Mesendoderm (in vitro differentiated cells): ENCODE results near the gene SYTL4.
A peak's percentile ranks its signal among the peaks of the same experiment; 100 is the strongest.

Experiments
- DNase-seq: peaks from one replicate; pipeline ENCODE4 v3.0.0; 2013
- H2AK5ac ChIP-seq: 2 replicates; pipeline ENCODE4 v1.6.1; 2013; ENCODE audit warnings: low read length, inconsistent platforms
- H2BK120ac ChIP-seq: 2 replicates; pipeline ENCODE4 v1.6.1; 2013; ENCODE audit warnings: low read depth, mild to moderate bottlenecking, low read length, moderate library complexity, mixed read lengths
- H2BK15ac ChIP-seq: replicated peaks from 2 replicates; pipeline ENCODE4 v1.6.1; 2013; ENCODE audit warnings: low read depth, mild to moderate bottlenecking, moderate library complexity
- H2BK5ac ChIP-seq: 2 replicates; pipeline ENCODE4 v1.6.1; 2013; ENCODE audit warnings: low read length, inconsistent platforms
- H3K18ac ChIP-seq: 2 replicates; pipeline ENCODE4 v1.6.1; 2013; ENCODE audit warnings: mild to moderate bottlenecking, low read length, mixed read lengths
- H3K23ac ChIP-seq: one replicate; pipeline ENCODE4 v1.6.1; 2013; ENCODE audit warnings: low read length
- H3K27ac ChIP-seq: 2 replicates; pipeline ENCODE4 v1.5.1; 2013; ENCODE audit warnings: low read depth, mild to moderate bottlenecking, inconsistent platforms, low read length, moderate library complexity
- H3K27me3 ChIP-seq: 2 replicates; pipeline ENCODE4 v1.6.1; 2013; ENCODE audit warnings: low read length, control low read depth, mild to moderate bottlenecking, inconsistent platforms; ENCODE audit not compliant: insufficient read depth, poor library complexity
- H3K36me3 ChIP-seq: 2 replicates; pipeline ENCODE4 v1.6.1; 2013; ENCODE audit warnings: low read length, inconsistent platforms; ENCODE audit not compliant: control insufficient read depth, insufficient read depth
- H3K4ac ChIP-seq: one replicate; pipeline ENCODE4 v1.6.1; 2013; ENCODE audit warnings: low read depth, mild to moderate bottlenecking, low read length, moderate library complexity
- H3K4me1 ChIP-seq: 2 replicates; pipeline ENCODE4 v1.6.1; 2013; ENCODE audit warnings: low read depth, low read length, inconsistent platforms; ENCODE audit not compliant: control insufficient read depth
- H3K4me2 ChIP-seq: 2 replicates; pipeline ENCODE4 v1.6.1; 2013; ENCODE audit warnings: low read length
- H3K4me3 ChIP-seq: 2 replicates; pipeline ENCODE4 v1.5.1; 2013; ENCODE audit warnings: mild to moderate bottlenecking, low read length
- H3K56ac ChIP-seq: one replicate; pipeline ENCODE4 v1.6.1; 2013; ENCODE audit warnings: low read length
- H3K79me1 ChIP-seq: 2 replicates; pipeline ENCODE4 v1.6.1; 2013; ENCODE audit warnings: low read length, inconsistent platforms
- H3K79me2 ChIP-seq: 2 replicates; pipeline ENCODE4 v1.6.1; 2013; ENCODE audit warnings: mild to moderate bottlenecking, low read length; ENCODE audit not compliant: control insufficient read depth, insufficient read depth
- H3K9ac ChIP-seq: 2 replicates; pipeline ENCODE4 v1.6.1; 2013; ENCODE audit warnings: low read length, inconsistent platforms
- H4K5ac ChIP-seq: one replicate; pipeline ENCODE4 v1.6.1; 2013; ENCODE audit warnings: low read length
- H4K8ac ChIP-seq: one replicate; pipeline ENCODE4 v1.6.1; 2013; ENCODE audit warnings: low read depth, mild to moderate bottlenecking, control low read depth, low read length, moderate library complexity
- WGBS: extraction: QIAGEN DNeasy Blood & Tissue Kit; methylation state at CpG from one replicate; pipeline ENCODE4 v1.1.7; 2013; ENCODE audit warnings: low lambda C conversion rate, missing lambda C conversion rate; ENCODE audit not compliant: insufficient coverage; ENCODE audit errors: extremely low coverage; 5-methylcytosine and 5-hydroxymethylcytosine counted together

SYTL4 gene

DNA sequence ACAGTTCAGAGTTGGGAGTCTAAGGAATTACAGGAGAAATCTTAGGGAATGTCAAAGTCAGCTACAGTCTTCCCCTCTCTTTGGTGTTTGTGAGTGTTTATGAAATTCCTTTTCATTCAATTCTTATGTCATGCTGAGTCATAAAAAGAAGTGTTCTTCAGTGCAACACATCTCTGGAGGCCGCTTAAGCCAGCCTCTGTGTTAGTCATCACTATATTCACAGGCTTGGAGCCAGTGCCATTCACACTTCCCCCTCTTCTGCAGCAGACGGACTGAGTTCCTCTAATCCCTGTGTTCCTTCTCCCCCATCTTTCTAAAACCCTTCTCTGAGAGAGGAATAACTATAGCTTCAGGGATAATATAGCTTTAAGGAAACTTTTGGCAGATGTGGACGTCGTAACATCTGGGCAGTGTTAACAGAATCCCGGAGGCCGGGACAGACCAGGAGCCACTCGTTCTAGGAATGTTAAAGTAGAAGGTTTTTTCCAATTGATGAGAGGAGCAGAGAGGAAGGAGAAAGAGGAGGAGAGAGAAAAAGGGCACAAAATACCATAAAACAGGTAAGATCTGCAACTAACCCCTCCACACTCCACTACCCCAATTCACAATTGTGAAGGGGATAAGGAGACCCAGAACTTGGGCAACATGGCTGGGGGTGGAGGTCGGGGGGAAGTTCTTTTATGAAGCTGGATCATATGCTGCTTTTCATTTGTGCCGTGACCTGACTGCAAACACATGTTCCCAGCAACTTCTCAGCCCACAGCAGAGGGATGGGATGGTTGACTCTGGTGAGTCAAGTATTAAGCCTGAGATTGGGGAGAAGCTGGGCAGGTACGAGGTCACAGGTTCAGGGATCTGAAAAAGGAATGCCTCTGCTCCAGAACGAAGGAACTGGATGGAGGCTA lies 87.7 kb downstream of the SYTL4 start, which contains the start of gene SRPX2:
TSS of gene SRPX2 (plus strand) at position 244 of the 905 bp plus-strand sequence. CDS start 2,124 bp downstream, outside the sequence.
- H3K56ac ChIP-seq = no peak within 1 kb of the TSS
- H2AK5ac ChIP-seq = no peak within 1 kb of the TSS
- H3K27me3 ChIP-seq = no peaks in the 10 kb centered on the region
- no peak within 1 kb of the TSS for H3K18ac ChIP-seq
- H3K79me2 ChIP-seq = no peaks in the 10 kb centered on the region
- H3K4me1 ChIP-seq = no peaks in the 10 kb centered on the region
- no peak within 1 kb of the TSS for H3K4me3 ChIP-seq
- no peak within 1 kb of the TSS for H2BK120ac ChIP-seq
- no peaks in the 10 kb centered on the region for H3K79me1 ChIP-seq
- no peak for DNase-seq
- H4K5ac ChIP-seq = no peak within 1 kb of the TSS
- no peak within 1 kb of the TSS for H2BK15ac ChIP-seq
- H4K8ac ChIP-seq = no peak within 1 kb of the TSS
- no peaks in the 10 kb centered on the region for H3K36me3 ChIP-seq
- H3K9ac ChIP-seq = no peak within 1 kb of the TSS
- H3K4ac ChIP-seq = no peak within 1 kb of the TSS
- no peak within 1 kb of the TSS for H3K27ac ChIP-seq
- no peak within 1 kb of the TSS for H3K23ac ChIP-seq
- no peak within 1 kb of the TSS for H2BK5ac ChIP-seq
- no CpG with 5 or more reads among the region's 11 CpGs for WGBS
- no peak within 1 kb of the TSS for H3K4me2 ChIP-seq

DNA sequence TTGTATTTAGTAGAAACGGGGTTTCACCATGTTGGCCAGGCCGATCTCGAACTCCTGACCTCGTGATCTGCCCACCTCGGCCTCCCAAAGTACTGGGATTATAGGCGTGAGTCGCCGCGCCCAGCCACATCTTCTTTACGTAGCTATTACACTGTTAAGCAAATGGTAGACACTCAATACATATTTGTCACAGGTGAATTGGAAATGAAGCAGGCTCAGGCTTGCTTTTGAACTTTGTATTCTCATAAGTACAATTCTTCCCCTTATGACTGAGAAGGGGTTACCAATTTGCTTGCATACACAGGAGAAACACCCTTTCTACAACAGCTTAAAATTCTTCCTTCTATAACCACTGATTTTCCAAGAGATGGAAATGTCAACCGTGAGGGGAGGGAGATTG lies 88.7 kb downstream of the SYTL4 start:
- H3K79me2 ChIP-seq = no peaks in the 10 kb centered on the region
- no peak overlapping the region for H3K23ac ChIP-seq
- H3K18ac ChIP-seq = no peak overlapping the region
- H2BK5ac ChIP-seq = no peak overlapping the region
- no peaks in the 10 kb centered on the region for H3K79me1 ChIP-seq
- H2AK5ac ChIP-seq = no peak overlapping the region
- H3K27ac ChIP-seq = no peak overlapping the region
- no peak overlapping the region for H4K5ac ChIP-seq
- H3K4me1 ChIP-seq = no peaks in the 10 kb centered on the region
- no peak overlapping the region for H3K56ac ChIP-seq
- H3K4ac ChIP-seq = no peak overlapping the region
- H2BK120ac ChIP-seq = no peak overlapping the region
- no peak overlapping the region for H3K9ac ChIP-seq
- WGBS = no CpG with 5 or more reads among the region's 11 CpGs
- DNase-seq = no peak
- H3K4me3 ChIP-seq = no peak overlapping the region
- no peak overlapping the region for H2BK15ac ChIP-seq
- no peak overlapping the region for H4K8ac ChIP-seq
- H3K36me3 ChIP-seq = no peaks in the 10 kb centered on the region
- H3K27me3 ChIP-seq = no peaks in the 10 kb centered on the region
- H3K4me2 ChIP-seq = no peak overlapping the region

DNA sequence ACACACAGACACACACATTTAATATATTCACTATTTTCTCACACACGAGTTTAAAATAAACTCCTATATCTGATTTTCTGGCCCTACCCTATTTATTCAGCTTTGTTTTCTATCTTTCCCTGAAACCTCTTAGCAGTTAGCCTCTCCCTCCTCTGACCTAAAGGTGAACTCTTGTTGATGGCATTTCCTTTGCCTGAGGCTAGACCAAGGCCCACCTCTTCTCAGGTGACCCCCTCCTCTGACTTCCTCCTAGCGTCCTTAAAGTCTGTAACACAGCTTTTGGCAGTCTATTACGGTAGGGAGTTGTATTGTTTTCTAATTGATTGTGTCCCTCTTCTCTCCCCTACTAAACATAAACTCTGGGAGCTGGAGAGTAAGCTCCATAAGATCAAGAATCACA lies 89.6 kb downstream of the SYTL4 start:
- 100% methylated on average over 1 of the region's 3 CpGs for WGBS

DNA sequence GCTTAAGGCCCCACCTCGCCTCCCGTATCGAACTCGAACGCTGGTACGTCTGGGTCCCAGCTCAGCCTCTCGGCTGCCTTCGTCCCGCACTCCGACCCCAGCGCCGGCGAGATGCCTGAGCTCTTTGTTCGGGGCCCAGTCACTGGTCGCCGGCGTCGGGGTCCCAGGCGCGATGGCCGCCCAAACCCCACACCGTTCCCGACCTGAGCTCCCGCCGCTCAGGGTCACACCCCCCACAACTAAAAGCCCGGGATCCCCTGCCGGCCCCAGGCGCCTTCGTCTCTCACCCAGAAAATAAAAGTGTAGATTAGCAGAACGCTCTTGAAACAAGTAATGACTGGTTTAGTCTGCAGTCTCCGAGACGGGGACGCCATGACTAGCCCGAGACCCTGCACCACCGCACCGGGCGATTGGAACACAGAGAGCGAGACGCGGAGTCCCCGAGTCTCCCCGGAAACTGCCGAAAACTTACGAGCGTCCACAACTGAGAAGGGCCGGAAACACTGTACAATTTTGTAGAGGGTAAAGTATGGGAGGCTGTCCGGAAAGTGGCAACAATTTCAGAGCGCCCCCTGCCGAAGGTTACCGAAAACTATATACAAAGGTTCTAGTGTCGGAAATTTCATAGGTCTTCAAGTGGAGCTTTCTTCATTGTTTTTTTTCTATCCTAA lies 95.5 kb downstream of the SYTL4 start, which contains the start of gene TSPAN6:
TSS of gene TSPAN6 (minus strand) at position 486 of the 671 bp plus-strand sequence. CDS start at position 374, 112 bp downstream.
- WGBS = no CpG with 5 or more reads among the region's 51 CpGs

More for the DNA sequence above, 89.6 kb downstream of the SYTL4 start:
- Histone ChIP-seq H2BK120ac (no peak overlapping the region), H2BK15ac (no peak overlapping the region), H3K27ac (no peak overlapping the region), H2AK5ac (no peak overlapping the region), H3K18ac (no peak overlapping the region), H4K5ac (no peak overlapping the region), H3K4me1 (no peaks in the 10 kb centered on the region), H3K79me2 (no peaks in the 10 kb centered on the region), H3K27me3 (no peaks in the 10 kb centered on the region), H3K9ac (no peak overlapping the region), H2BK5ac (no peak overlapping the region), H3K79me1 (no peaks in the 10 kb centered on the region), H3K23ac (no peak overlapping the region), H3K36me3 (no peaks in the 10 kb centered on the region), H3K56ac (no peak overlapping the region), H4K8ac (no peak overlapping the region), H3K4ac (no peak overlapping the region), H3K4me2 (no peak overlapping the region), H3K4me3 (no peak overlapping the region)
- peak; percentile 77 for DNase-seq

DNA sequence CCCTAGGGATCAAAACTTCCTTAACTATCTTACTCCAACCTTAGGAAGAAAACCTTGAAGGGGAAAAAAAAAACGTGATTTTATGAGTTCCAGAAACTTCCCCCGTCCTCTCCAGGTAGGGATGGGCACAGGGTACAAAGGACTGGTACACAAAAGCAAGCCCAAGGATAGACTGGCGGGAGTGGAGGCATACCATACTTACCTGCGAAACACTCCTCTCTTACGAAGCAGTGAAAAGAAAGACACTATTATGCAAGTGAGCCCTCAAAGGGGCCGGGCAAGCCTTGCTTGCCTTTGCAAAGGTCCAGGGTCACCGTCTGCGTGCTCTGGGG lies 96.0 kb downstream of the SYTL4 start:
- Histone ChIP-seq H4K5ac (no peak overlapping the region), H3K56ac (peak overlapping the region; percentile 82), H3K79me1 (no peaks in the 10 kb centered on the region), H2BK15ac (no peak overlapping the region), H3K4me3 (peak overlapping the region; percentile 72), H2BK5ac (no peak overlapping the region), H2BK120ac (no peak overlapping the region), H3K4ac (peak overlapping the region; percentile 37), H4K8ac (no peak overlapping the region), H3K4me1 (no peaks in the 10 kb centered on the region), H3K9ac (peak overlapping the region; percentile 79), H3K23ac (no peak overlapping the region), H3K36me3 (no peaks in the 10 kb centered on the region), H3K18ac (peak overlapping the region; percentile 97), H3K27ac (peak overlapping the region; percentile 49), H3K4me2 (peak overlapping the region; percentile 48), H2AK5ac (no peak overlapping the region), H3K27me3 (no peaks in the 10 kb centered on the region), H3K79me2 (no peaks in the 10 kb centered on the region)
- no CpG with 5 or more reads among the region's 8 CpGs for WGBS
- no peak for DNase-seq

More for the DNA sequence above, 95.5 kb downstream of the SYTL4 start, which contains the start of gene TSPAN6:
- H2BK15ac ChIP-seq = no peak within 1 kb of the TSS
- H2AK5ac ChIP-seq = no peak within 1 kb of the TSS
- no peak within 1 kb of the TSS for H2BK5ac ChIP-seq
- no peaks in the 10 kb centered on the region for H3K79me1 ChIP-seq
- no peak within 1 kb of the TSS for H2BK120ac ChIP-seq
- H4K8ac ChIP-seq = peak within 1 kb of the TSS; percentile 93
- H3K79me2 ChIP-seq = no peaks in the 10 kb centered on the region
- H3K4me2 ChIP-seq = peak within 1 kb of the TSS; percentile 48
- peak within 1 kb of the TSS; percentile 97 for H3K18ac ChIP-seq
- H3K4me3 ChIP-seq = peak within 1 kb of the TSS; percentile 72
- no peaks in the 10 kb centered on the region for H3K36me3 ChIP-seq
- peak within 1 kb of the TSS; percentile 24 for H3K23ac ChIP-seq
- H3K56ac ChIP-seq = peak within 1 kb of the TSS; percentile 82
- H3K4me1 ChIP-seq = no peaks in the 10 kb centered on the region
- no peak within 1 kb of the TSS for H4K5ac ChIP-seq
- no peaks in the 10 kb centered on the region for H3K27me3 ChIP-seq
- H3K27ac ChIP-seq = peak within 1 kb of the TSS; percentile 49
- DNase-seq = peak; percentile 91
- peak within 1 kb of the TSS; percentile 79 for H3K9ac ChIP-seq
- peak within 1 kb of the TSS; percentile 37 for H3K4ac ChIP-seq
